GM12872 (cell line): ENCODE data around the gene SYT6.

ENCODE experiments used
- TF ChIP-seq, protein P1 (sequence below): IDR thresholded peaks from 3 replicates; pipeline ENCODE4 v1.5.1; 2011; ENCODE audit warnings: low read depth, mild to moderate bottlenecking, low read length, moderate library complexity; ENCODE audit not compliant: insufficient read depth

Gene SYT6

DNA sequence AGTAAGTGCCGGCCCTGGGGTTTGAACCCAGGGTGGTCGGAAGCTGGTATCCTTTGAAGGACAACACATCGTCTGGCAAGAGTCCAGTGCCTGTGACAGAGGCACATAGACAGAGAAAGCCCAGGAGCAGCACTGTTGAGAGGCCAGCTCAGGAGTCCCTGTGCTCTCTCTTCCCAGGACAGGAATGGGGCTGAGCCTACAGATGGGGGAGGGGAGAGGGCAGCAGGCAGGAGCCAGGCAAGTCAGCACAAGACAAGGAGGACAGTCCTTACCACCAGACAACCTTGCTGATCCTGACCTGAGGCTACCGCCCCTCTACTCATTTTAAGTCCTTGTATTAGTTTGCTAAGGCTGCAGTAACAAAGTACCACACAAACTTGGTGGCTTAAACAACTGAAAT lies 27.7 kb upstream of the SYT6 start:
- TF ChIP-seq, protein P1, sequence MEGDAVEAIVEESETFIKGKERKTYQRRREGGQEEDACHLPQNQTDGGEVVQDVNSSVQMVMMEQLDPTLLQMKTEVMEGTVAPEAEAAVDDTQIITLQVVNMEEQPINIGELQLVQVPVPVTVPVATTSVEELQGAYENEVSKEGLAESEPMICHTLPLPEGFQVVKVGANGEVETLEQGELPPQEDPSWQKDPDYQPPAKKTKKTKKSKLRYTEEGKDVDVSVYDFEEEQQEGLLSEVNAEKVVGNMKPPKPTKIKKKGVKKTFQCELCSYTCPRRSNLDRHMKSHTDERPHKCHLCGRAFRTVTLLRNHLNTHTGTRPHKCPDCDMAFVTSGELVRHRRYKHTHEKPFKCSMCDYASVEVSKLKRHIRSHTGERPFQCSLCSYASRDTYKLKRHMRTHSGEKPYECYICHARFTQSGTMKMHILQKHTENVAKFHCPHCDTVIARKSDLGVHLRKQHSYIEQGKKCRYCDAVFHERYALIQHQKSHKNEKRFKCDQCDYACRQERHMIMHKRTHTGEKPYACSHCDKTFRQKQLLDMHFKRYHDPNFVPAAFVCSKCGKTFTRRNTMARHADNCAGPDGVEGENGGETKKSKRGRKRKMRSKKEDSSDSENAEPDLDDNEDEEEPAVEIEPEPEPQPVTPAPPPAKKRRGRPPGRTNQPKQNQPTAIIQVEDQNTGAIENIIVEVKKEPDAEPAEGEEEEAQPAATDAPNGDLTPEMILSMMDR = no peak

DNA sequence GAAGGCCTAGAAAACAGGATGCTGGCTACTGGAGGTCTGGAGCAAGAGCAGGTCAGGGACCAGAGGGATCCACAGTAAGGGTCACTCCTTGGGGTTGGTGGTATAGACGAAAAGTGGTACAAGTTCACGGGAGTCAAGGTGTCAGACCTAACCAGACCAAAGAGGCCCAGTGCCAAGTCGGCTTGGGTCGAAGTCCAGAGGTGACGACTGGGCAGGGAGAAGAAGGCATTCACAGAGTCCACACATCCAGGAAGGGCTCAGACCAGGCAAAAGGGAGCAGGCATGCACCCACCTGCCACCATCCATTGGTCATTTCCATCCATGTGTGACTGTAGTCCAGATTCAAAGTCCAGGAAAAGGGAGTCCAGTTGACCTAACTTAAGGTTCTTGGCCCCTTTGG lies 27.1 kb upstream of the SYT6 start:
- TF ChIP-seq, protein P1 = no peak

DNA sequence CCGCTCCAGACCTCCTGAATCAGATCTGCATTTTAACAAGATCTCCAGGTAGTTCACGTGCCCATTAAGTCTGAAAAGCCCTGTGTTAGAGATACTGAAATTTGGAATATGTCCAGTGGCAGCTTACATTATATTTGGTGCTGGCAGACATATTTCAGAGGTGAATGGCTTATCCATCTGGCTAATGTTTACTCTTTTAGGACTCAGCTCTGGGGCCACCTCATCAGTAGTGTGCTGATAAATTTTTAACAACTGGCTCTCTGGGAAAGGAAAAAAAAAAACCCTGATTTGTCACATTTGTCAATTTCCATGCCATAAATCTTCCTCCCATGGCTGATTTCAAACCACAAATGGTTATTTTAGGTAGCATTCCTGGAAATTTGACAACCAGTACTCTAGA lies 25.3 kb upstream of the SYT6 start:
- TF ChIP-seq, protein P1 = no peak

DNA sequence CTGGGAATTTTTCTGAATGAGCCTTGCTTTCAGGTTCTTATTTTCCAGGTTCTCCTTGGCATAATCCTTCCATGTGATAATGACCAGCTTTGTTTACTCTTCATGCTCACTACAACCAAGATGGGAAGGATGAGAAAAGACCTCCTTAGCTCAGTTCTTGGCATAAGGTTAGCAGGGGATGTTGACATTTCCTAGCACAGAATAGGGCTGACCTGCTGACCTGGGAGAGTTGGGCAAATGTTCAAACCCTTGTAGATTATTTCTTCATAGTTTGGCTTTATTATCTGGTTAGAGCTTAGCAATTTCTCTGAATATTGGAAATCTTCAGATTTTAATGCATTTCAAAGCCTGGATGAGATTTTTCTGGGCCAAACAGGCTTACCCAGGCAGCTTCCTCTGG lies 23.6 kb upstream of the SYT6 start:
- TF ChIP-seq, protein P1 = no peak

DNA sequence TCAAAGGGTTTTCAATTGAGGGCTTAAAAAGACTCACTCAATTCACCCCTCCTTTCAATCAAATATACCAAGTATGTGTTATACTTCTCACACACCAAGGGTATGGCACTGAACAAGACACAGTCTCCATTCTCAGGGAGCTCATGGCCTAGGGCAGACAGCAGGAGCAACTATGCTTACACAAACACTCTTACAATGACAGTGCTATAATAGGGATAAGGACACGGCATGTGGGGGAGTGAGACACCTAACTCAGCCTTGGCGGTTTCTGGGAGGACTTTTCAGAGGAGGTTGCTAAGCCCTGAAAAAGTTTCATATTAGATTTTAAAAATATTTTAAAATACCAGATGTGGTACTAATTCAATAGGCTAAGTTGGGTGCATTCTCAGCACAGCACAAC lies 22.7 kb upstream of the SYT6 start:
- TF ChIP-seq, protein P1 = no peak

DNA sequence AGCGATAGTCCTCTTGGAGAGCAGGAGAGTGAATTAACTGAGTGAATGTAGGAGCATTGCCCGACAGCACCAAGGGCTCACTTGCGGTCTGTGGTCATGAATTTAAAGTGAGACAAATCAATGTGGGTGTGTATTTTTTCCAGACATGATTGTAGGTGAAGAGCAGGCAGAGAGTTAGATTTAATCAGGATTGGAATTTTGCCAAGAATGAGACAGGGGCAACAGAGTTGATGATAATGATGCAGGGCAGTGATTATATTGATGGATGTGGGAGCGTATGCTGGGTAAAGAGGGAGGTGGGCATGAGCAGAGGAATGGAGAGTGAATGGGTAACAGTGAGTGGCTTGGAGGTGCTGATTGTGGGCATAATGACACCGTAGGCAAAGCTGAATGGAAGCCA lies 20.0 kb upstream of the SYT6 start:
- TF ChIP-seq, protein P1 = no peak

DNA sequence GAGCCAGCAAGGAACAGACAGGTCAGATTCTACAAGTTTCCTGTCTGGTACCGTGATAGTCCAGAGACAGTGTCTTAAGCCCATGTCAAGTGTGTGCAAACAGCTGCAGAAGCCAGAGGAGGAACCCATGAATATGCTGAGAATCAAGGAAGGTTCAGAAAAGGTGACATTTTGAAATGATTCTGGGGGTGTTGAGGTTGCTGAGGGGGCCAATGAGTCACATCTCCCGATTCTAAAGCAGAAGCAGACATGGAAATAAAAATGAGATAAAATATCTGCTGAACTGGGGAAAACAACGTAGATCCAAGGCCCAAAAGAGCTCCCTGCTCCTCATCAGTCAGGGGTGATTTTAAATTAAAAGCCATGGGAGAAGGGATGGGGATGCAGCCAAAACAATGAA lies 15.8 kb upstream of the SYT6 start:
- TF ChIP-seq, protein P1 = no peak

DNA sequence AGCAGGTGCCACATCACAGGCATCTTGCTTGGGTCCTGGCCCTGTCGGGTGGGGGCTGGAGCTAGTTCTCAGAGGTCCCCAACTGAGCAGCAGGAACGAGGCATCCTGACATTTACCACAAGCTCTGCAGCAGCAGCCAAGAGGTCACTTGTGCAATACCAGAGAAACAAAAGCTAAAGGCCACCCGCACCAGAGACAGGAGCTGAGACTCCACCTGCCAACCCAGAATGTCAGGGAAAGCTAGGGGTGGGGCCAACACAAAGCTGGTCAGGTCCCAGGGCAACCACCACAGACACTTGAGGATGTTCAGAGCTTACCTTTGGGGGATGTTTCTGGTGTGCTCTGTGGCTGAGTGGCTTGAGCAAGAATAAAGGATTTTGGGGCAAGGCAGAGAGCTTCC lies 13.6 kb upstream of the SYT6 start:
- TF ChIP-seq, protein P1 = no peak
